HG03280 (cell line): ENCODE measurements around the gene EMILIN1.

Experiments used
- ATAC-seq: cut with Tn5 transposase; IDR thresholded peaks from one replicate; pipeline ENCODE4 v1.9.1; 2021; ENCODE audit warnings: mild to moderate bottlenecking, moderate library complexity; ENCODE audit not compliant: unreplicated experiment

The EMILIN1 gene

DNA sequence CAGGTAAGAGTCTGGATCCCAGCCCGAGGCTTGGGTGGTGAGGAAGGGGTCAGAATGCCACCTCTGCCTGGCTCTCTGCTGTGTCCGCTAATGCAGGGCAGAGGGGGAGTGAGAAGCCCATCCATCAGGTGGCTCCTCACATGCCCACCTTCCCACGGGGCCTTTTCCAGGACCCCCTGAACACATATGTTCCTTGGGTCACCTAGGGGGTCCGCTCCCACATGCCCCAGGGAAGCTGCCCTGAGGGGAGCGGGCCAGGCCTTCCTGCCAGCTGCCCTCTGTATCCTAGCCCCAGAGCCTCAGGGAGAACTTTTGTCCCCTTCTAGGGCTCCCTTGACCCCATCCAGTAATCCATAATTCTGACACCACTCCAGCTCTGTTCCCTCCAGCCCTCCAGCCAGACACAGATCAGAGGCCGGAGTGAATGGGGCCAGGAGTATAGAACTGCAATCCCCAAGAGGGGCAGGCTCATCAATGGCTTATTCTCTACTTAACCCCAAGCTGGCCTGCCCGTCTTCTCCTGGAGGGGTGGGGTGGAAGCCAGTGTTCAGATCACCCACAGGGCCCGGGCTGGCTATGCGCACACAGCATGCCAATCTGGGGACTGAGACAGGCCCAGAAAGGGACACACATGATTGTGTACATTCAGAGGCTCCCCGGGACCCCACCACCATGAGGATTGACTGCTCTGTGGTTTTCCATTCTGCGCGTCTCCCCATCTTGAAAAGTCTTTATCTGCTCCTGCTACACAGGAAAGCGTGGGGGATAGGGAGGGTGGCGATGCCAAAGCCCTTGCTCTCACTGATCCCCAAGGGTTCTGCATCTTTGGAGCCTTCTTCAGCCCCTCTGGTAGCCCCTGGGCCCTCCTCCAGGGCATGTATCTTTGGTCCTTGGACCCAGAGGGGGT, 1.1 kb downstream of the EMILIN1 start:
- no peak for ATAC-seq

DNA sequence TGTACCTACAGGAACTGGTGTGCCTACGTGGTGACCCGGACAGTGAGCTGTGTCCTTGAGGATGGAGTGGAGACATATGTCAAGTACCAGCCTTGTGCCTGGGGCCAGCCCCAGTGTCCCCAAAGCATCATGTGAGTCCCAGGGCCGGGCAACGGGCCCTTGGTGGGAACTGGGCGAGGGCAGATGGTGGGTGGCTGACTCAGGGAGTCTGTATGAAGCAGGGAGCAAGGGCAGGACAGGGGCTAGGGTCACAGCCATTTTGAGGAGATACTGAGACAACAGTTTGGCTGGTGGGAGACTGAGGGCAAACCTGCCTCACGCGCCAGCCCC, 1.7 kb downstream of the EMILIN1 start:
- no peak for ATAC-seq

DNA sequence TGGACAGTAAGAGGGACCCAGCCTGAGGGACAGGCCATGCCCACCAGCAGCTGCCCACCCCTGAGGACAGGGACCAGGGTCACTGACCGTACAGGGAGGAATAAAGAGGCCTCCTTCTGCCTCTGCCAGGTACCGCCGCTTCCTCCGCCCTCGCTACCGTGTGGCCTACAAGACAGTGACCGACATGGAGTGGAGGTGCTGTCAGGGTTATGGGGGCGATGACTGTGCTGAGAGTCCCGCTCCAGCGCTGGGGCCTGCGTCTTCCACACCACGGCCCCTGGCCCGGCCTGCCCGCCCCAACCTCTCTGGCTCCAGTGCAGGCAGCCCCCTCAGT, 2.2 kb downstream of the EMILIN1 start:
- ATAC-seq = no peak

DNA sequence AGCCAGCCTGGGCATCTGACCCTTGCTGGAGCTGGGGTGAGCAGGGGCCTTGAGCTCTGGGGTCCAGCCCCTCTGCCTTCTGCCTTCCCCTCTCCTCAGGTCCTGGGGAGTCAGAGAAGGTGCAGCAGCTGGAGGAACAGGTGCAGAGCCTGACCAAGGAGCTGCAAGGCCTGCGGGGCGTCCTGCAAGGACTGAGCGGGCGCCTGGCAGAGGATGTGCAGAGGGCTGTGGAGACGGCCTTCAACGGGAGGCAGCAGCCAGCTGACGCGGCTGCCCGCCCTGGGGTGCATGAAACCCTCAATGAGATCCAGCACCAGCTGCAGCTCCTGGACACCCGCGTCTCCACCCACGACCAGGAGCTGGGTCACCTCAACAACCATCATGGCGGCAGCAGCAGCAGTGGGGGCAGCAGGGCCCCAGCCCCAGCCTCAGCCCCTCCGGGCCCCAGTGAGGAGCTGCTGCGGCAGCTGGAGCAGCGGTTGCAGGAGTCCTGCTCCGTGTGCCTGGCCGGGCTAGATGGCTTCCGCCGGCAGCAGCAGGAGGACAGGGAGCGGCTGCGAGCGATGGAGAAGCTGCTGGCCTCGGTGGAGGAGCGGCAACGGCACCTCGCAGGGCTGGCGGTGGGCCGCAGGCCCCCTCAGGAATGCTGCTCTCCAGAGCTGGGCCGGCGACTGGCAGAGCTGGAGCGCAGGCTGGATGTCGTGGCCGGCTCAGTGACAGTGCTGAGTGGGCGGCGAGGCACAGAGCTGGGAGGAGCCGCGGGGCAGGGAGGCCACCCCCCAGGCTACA, 3.8 kb downstream of the EMILIN1 start:
- ATAC-seq = no peak

DNA sequence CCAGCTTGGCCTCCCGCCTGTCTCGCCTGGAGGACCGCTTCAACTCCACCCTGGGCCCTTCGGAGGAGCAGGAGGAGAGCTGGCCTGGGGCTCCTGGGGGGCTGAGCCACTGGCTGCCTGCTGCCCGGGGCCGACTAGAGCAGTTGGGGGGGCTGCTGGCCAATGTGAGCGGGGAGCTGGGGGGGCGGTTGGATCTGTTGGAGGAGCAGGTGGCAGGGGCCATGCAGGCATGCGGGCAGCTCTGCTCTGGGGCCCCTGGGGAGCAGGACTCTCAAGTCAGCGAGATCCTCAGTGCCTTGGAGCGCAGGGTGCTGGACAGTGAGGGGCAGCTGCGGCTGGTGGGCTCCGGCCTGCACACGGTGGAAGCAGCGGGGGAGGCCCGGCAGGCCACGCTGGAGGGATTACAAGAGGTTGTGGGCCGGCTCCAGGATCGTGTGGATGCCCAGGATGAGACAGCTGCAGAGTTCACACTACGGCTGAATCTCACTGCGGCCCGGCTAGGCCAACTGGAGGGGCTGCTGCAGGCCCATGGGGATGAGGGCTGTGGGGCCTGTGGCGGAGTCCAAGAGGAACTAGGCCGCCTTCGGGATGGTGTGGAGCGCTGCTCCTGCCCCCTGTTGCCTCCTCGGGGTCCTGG, 4.5 kb downstream of the EMILIN1 start:
- no peak for ATAC-seq

DNA sequence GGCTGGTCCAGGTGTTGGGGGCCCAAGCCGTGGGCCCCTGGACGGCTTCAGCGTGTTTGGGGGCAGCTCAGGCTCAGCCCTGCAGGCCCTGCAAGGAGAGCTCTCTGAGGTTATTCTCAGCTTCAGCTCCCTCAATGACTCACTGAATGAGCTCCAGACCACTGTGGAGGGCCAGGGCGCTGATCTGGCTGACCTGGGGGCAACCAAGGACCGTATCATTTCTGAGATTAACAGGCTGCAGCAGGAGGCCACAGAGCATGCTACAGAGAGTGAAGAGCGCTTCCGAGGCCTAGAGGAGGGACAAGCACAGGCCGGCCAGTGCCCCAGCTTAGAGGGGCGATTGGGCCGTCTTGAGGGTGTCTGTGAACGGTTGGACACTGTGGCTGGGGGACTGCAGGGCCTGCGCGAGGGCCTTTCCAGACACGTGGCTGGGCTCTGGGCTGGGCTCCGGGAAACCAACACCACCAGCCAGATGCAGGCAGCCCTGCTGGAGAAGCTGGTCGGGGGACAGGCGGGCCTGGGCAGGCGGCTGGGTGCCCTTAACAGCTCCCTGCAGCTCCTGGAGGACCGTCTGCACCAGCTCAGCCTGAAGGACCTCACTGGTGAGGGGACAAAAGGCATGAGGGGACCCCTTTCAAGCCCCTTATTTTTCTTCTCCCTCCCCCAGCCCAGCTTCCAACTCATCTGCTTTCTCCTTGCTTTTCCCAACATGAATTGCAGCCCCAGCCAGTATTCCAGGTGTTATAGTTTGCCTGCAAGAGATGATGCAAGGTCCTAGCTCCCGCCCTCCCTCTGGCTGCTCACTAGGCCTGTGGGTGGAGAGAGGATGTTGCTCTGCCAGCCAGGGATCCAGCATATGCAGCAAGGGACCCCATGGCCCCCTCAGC, 5.2 kb downstream of the EMILIN1 start:
- no peak for ATAC-seq

DNA sequence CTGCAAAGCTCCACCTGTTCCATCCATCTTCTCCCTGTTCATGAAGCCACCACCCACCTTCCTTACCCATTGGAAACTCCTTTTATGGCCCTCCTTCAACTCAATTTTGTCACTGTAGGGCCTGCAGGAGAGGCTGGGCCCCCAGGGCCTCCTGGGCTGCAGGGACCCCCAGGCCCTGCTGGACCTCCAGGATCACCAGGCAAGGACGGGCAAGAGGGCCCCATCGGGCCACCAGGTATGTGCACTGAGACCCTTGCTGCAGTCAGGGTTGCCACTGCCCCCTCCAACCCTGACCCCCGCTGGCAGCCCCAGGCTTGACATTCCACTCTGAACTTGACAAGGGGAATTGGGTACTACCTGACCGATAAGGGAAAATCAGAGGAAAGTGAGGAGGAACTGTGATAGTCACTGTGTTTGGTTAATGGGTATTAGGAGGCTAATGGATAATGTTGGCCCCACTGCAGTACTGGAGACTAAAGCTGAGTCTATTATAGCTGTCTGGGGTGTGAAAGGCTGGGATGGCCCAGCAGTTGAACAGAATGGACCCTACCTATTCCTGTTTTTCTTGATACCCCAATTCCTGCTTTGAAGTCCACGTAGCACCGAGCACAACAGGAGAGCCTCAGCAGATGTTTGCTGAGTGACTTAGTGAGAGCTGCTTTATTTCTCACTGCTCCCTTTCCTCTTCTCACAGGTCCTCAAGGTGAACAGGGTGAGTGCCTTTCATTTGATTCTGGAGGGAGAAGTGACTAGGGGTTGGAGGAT, 6.1 kb downstream of the EMILIN1 start:
- ATAC-seq = no peak

DNA sequence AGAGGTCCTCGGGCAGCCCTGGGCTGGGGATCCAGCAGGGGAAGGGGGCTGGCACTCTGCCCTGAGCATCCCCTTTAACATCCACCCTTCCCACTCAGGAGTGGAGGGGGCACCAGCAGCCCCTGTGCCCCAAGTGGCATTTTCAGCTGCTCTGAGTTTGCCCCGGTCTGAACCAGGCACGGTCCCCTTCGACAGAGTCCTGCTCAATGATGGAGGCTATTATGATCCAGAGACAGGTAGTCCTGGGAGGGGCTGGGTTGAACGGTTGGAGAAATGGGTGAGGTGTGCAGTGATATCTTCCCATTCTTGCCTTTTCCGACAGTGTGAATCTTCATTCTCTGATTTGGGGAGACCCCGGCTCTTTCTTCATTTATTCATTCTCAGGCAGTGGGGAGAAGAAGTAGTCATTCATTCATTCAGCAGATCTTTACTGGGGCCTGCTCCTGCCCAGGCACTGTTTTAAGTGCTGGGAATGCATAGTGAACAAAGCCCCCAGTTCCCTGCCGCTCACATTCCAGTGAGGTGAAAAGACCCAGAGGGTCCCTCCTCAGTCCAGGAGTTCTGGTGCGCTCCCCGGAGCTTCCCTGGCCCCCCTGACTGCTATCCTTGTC, 6.8 kb downstream of the EMILIN1 start:
- no peak for ATAC-seq

DNA sequence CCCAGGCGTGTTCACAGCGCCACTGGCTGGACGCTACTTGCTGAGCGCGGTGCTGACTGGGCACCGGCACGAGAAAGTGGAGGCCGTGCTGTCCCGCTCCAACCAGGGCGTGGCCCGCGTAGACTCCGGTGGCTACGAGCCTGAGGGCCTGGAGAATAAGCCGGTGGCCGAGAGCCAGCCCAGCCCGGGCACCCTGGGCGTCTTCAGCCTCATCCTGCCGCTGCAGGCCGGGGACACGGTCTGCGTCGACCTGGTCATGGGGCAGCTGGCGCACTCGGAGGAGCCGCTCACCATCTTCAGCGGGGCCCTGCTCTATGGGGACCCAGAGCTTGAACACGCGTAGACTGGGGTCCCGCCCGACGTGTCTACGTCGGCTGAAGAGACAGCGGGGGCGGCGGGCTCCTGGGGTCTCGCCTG, 7.3 kb downstream of the EMILIN1 start:
- ATAC-seq = peak; percentile 4

DNA sequence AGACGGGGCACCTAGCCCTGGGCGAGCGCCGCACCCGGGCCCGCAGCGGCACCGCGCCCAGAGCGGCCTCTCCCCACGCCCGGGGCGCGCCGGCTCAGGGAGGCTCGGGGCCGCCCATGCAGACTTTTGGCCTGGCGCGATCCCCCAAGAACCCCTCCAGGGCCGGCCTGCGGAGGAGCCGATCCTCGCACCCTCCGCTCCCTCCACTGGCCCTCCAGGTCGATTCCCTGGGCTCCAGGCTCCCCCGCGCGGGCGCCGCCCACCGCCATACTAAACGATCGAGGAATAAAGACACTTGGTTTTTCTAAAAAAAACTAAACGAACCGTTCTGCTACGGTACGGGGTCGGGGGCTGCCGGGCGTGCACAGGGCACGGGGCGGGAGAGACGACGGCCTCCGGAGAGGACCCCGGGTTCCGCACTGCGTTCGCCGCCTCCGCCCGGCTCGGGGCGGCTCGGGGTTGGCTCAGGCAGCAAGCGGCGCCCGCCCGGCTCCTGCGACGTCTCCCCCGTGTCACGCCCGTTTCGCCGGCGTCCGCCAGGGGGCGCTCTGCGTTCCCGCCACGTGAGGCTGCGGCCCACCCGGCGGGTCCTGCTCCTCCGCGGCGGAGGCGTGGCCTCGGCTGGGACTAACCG, 7.8 kb downstream of the EMILIN1 start:
- ATAC-seq = peak; percentile 82

DNA sequence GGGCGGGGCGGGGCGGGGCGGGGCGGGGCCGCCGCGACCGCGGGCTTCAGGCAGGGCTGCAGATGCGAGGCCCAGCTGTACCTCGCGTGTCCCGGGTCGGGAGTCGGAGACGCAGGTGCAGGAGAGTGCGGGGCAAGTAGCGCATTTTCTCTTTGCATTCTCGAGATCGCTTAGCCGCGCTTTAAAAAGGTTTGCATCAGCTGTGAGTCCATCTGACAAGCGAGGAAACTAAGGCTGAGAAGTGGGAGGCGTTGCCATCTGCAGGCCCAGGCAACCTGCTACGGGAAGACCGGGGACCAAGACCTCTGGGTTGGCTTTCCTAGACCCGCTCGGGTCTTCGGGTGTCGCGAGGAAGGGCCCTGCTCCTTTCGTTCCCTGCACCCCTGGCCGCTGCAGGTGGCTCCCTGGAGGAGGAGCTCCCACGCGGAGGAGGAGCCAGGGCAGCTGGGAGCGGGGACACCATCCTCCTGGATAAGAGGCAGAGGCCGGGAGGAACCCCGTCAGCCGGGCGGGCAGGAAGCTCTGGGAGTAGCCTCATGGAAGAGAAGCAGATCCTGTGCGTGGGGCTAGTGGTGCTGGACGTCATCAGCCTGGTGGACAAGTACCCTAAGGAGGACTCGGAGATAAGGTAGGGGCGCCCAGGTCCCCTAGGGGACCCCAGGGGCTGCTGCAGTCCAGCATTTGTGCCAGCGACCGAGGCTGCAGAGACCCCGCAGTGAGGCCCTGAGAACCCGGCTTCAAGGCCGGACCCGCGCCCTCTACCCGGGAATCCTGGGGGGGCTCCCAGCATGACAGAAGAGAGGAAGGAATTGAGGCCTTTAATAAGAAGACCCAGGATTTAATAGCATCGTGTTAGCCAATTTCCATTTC, 8.5 kb downstream of the EMILIN1 start, which contains the start of gene KHK:
Gene KHK (plus strand): TSS at position 49 of the 870 bp plus-strand sequence. CDS start 488 bp downstream, at position 537.
- ATAC-seq = peak; percentile 7

DNA sequence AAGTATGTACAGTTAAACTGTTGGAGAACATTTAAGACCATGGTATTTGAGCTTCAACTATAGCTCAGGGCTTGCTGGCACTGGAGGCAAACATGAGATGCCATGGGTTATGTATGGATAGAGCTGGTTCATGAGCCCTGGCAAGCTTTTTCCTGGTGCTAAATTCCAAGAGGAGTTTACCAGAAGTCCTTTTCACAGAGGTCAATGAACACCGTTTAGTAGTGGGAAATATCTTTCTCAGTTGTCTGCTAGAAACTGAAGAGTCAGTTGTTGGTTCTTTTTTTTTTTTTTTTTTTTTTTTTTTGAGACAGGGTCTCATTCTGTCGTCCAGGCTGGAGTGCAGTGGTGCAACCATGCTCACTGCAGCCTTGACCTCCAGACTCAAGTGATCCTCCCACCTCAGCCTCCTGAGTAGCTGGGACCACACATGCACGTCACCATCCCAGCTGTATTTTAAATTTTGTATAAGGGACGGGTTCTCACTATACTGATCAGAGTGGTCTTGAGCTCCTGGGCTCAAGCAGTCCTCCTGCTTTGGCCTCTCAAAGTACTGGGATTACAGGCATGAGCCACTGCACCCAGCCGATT, 9.5 kb downstream of the EMILIN1 start:
- ATAC-seq = no peak

DNA sequence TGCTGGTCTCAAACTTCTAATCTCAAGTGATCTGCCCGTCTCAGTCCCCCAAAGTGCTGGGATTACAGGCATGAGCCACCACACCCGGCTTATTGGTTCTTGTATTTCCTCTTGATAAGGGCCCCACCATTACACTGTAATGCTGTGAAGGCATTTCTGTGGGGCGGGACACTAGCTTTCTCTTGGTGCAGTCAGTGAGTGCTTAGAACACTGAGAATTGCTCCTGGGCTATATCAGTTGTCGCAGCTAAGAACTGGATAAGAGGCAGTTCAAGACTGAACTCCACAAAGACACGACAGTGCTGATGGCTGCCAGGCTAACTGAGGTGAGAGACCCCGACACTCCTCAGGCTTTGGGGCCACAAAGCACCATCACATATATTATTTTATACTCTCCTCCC, 10.2 kb downstream of the EMILIN1 start:
- no peak for ATAC-seq

DNA sequence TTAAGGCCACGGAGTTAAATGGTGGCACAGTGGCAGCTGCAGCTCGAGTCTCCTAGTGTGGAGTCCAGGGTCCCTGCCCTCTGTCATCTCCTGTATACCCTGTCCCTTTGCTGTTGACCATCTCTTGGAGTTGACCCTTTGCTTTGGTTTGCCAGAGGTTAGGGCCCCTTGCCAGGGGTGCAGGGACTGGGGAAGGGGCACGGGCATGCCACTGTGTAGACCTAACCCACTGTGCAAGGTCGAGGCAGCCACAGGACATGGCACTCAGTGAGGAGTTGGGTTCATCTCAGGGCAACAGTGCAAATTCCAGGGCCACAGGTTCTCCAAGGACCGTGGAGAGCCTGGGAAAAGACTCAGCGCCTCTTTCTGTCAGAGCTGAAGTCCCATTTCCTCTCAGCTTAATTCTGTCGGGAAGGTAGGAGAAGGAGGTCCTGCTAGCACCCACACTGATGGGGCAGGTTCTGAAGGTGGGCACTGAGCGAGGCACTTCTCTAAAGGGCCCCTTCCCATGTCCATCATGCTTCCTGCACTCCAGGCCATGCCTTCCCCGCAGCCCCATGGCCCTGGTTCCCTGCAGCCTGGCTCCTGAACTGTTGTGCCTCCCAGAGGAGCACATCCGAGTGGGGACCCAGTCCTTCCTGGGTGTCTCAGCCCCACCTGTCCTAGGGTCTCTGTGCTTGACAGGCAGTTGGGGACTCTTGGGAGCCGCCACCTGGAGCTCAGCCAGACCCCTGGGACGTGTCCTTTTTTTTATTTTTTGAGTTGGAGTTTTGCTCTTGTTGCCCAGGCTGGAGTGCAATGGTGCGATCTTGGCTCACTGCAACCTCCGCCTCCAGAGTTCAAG, 10.9 kb downstream of the EMILIN1 start:
- ATAC-seq = no peak

DNA sequence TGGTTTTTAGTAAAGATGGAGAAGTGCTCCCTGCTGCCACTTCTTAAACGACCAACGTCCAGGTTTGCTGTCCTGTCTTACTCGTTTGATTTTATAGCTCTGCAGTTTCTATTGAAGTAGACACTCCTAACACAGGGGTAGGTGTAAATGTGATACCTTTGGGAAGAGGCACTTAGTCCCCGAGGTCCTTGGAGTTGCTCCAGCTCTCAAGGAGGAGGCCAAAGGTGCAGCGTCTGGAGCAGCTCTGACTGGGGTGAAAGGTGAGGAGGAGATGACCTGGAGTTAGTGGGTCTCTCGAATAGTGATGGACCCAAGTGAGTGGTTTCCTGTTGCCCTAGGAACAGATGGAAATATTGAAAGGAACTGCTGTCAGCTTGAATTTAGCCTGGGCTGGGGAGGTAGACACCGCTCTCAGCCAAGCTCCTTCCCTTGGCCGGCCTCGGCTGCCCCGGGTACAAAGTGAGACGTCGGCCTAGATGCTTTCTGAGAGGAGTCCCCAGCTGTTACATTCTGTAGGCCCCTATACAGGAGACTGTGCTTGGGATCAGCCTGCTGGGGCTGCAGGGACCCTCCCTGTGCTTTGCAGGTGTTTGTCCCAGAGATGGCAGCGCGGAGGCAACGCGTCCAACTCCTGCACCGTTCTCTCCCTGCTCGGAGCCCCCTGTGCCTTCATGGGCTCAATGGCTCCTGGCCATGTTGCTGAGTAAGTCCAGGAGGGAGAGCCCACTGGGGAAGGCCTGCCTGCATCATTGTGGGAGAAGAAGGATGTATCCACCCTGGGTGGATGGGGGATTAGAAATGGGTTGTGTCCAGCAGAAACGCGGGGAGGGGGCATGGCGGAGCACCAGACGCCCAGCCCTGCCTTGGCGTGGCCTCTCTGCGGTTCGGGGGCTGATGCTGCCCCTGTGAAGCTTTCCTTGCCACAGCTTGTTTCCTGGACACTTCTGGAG, 13.6 kb downstream of the EMILIN1 start:
- no peak for ATAC-seq
